ENCODE measurements around the gene PUSL1.

Gene PUSL1, protein sequence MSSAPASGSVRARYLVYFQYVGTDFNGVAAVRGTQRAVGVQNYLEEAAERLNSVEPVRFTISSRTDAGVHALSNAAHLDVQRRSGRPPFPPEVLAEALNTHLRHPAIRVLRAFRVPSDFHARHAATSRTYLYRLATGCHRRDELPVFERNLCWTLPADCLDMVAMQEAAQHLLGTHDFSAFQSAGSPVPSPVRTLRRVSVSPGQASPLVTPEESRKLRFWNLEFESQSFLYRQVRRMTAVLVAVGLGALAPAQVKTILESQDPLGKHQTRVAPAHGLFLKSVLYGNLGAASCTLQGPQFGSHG

DNA sequence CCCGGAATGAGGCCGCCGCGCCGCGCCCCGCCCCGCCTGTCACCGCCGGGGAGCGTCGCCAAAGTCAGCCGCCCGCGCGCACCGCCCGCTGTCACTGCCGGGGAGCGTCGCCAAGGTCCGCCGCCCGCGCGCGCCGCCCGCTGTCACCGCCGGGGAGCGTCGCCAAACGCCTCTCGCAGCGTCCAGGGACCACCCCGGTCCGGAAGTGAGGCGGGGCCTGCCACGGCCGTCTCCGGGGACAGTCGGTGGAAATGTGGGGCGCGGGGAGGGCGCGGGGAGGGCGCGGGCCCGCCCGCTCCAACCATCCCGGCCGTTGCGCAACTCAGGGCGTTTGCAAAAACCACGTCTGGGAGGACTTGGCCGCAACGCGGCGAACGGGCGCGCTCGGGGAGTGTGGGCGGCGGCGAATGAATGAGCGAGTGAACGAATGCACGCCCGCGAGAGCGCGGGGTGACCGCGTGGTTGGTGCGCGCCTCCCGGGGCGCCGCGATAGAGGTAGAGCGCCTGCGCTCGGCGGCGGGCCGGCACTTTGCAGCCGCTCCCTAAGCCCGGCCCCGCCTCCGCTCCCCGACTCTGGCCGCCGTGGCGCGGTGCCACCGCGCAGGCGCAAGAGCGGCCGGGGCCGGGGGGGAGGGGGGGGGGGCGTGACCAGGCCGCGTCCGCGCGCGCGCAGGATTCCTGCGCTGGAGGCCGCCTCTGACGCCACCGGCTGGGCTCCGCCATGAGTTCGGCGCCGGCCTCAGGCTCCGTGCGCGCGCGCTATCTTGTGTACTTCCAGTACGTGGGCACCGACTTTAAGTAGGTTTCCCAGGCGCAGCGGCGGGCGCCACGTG, at the start of gene PUSL1, which contains the start of gene ACAP3:
TSS of gene PUSL1 (plus strand) at position 675 of the 833 bp plus-strand sequence. CDS start at position 722, 47 bp downstream.
TSS of gene ACAP3 (minus strand) at position 8 of the 833 bp plus-strand sequence. CDS start 115 bp downstream, outside the sequence.
- DNase-seq, result peak; percentile 27

DNA sequence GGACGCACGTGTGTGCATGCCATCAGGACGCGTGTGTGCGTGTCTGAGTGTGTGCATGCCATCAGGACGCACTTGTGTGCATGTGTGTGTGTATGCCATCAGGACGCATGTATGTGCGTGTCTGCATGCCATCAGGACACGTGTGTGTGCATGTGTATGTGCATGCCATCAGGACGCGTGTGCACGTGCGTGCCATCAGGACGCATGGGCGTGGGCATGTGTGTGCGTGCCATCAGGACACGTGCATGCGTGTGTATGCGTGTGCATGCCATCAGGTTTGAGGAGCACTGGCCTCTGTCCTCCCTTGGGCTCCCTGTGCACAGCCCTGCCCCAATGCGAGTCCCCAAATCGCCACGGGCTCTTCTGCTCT, 49.3 kb upstream of the PUSL1 start:
- no peak for DNase-seq

DNA sequence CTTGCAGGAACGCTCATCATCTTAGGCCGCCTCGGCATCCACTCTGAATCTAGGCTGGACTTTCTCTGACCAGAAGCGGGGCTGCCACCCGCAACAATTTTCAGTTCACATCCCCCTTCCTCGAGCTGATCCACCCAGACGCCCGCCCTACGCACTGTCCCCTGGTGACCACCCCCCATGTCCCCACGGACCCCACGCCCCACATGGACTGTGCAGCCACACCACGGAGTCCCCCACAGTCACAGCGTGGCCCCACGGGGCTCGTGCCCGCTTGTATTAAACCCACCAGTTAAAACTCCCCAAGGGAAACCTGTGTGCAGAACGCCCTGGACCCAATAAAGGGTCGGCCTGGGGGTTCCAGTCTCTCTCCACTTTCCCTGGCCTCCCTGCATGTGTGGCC, 48.9 kb upstream of the PUSL1 start:
- no peak for DNase-seq

DNA sequence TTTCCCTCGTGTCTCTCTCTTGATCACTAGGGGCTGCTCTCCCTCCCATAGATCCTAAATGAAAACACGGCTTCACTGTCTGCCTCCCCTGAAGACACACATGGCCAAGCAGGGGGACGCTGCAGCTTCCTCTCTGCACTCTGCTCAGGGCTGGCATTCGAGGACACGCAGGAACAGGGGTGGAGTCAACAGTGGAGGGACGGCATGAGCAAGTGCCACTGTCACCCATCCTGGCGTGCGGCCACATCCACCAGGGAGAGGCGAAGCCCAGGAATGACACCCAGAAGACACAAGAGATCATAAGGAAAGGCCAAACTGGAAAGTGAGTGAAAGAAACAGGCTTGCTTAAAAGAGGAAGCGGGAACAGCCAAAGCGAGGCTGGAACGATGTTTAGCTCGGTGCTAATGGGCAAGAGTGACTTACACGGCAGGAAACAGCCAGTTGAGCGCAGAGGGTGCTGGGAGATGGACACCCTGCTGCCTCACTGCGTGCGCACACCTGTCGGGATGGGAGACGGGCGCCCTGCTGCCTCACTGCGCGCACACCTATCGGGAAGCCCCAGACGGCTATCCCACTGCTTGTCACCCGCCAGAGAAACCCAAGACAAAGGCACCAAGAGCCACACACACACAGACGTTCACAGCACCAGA, 48.3 kb upstream of the PUSL1 start:
- no peak for DNase-seq

DNA sequence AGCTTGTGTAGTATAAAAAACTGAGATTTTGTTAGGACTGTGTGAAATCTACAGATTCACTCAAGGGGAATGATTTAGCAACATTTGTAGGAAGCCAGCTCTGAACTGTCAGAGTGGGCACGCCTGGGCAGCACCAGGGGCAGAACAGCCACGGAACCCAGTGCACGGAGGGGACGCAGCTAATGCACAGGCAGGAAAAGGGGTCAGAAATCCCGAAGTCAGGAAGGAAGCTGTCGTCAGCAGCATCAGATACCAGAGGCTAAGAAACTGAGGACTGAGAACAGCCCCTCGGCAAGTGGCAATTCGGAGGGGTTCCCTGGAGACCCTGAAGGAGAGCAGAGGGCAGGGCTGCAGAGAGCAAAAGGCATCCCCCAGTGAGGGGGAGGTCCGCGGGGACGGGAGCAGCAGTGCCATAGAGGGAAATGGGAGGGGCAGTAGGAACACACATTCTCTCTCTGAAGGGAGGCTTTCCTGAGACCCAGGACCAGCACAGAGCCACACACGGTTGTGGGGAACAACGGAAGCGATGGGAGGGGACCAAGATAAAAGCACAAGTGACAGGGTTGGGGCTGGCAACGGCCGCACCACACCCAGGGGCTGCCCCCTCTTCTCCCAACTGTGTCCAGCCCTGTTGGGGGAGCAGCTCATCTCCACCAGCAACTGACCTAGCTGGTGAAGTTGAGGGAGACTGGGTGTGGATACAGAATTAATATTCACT, 47.4 kb upstream of the PUSL1 start:
- DNase-seq, result no peak

DNA sequence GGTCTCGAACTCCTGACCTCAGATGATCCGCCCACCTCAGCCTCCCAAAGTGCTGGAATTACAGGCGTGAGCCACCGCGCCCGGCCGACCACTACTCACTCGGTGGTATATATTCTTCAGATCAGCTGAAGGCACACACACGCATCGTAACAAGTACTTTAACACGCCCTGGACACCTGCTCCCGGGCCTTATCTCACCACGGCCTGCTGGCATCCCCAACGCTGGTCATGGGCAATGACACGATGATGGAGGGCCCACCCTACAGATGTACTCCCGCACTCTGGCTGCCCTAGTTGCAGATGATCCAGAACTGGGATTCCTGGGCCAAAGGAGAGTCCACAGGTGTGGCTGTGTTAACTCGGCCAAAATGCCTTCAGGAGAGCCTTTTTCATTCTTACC, 46.3 kb upstream of the PUSL1 start:
- no peak for DNase-seq

DNA sequence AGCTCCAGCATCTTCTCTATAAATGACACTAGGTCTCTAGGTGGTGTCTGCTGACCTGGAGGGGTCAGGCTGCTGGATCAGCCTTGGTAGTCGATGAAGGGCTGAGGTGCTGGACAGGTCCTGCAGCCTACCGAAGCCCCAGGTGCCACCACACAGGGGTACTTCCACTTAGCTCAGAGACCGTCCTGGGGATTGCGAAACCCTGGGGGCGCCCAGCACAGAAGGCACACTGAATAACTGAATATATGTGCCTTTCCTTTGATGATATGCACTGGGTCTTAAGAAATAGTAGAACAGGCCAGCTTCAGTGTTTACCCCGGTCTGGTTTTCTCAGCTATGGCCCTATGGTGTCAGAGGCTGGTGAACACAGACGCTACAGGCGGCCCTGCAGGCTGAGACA, 45.6 kb upstream of the PUSL1 start:
- DNase-seq, result no peak

DNA sequence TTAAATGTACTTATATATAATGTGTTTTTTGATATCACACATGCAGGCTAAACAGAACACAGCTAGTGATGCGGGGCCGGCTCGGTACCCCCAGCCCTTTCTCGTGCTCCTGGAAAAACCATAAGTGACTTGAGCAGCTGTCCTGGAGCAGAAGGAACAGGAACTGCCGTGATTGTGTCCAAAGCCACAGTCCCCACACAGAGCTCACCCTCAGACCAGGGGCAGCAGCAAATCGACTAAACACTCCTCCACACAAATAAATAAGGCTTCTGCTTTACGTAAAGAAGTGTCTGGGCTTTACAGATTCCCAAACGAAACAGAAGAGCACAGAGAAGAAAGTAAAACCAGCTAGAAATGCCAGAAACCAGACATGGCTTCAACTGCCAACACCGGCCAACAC, 44.4 kb upstream of the PUSL1 start:
- DNase-seq, result no peak

DNA sequence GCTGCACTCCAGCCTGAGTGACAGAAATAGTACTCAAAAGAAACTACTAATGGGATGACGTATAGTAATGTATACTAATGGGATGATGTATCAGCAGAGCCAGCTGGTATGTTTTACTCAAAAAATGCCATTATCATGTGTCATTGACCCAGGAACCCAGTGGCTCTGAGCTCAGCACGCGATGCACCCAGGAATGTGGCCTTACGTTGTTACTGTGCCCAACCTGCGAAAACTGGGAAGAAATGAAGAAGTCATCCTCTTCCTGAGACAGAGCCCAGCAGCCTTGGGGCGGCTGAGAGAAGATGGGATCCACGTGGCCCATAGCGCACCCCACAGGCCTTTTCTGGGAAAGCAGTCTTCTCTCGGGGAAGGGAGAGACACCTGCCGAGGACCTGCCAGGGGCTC, 43.5 kb upstream of the PUSL1 start:
- DNase-seq, result no peak

DNA sequence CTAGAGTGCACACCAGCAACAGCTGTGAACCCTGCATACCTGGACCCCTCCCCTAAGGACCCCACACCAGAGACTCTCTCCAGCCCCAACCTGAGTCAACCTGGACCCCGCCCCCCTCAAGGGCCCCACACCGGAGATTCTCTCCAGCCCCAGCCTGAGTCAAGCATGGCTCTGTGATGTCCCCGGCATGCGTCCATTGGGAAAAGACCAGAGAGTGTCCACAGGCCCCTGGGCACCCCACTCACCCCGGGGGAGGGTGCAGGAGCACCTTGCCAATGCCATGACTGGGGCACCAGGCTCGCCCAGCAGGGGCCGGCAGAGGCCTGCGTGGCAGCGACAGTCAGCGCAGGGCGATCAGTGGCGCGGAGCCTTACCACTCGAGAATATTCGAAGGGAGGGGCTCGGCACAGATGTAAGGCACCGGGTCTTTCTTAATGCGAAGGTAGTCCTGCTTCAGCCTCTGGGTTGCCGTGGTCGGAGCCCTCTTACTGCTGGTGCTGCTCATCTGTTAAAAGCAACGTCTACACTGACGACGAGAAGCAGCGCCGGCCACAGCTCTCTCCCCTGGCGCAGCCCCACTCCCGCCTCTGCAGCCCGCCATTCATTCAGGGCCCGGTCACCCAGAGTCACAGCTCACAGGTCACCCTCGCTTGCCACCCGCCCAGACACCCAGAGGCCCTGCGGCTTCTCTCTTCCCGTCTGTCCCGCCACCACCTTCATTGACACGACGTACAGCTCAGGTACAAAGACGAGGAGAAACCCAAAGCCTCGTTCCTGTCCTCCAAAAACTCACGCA, 40.7 kb upstream of the PUSL1 start:
- no peak for DNase-seq

DNA sequence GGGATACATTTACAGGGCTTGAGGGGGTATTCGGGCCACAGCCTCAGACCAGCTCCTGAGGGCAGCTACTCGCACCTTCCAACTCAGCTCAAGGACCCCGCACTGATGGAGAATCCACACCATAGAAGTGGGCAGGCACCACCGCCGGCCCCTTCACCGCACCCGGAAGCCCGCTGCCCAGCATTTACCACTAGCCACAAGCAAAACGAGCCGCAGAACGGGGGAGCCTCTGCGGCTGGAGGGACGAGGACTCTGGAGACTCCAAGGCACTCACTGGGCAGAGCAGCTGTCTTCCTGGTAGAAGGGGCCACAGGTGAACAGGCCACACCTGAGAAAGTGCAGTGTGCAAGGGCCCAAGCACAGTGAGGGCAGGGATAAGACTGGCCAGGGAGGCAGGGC, 40.1 kb upstream of the PUSL1 start:
- no peak for DNase-seq

DNA sequence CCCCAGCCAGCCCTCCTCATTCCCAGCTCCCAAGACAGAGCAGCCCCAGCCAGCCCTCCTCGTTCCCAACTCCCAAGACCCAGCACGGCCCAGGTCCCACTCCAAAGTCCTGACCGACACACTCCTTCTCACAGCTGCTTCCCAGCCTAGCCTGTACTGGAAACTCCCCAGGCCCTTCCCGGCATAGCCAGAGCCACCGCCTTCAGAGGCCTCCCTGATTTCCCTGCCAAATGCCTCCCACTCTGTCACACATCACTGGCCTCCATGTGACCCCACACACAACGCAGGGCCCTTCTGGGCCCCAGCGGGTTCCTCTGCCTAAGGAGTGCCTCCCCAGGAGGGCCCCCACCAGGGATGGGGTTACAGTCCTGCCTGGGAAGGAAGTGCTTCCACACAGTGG, 37.6 kb upstream of the PUSL1 start:
- no peak for DNase-seq

DNA sequence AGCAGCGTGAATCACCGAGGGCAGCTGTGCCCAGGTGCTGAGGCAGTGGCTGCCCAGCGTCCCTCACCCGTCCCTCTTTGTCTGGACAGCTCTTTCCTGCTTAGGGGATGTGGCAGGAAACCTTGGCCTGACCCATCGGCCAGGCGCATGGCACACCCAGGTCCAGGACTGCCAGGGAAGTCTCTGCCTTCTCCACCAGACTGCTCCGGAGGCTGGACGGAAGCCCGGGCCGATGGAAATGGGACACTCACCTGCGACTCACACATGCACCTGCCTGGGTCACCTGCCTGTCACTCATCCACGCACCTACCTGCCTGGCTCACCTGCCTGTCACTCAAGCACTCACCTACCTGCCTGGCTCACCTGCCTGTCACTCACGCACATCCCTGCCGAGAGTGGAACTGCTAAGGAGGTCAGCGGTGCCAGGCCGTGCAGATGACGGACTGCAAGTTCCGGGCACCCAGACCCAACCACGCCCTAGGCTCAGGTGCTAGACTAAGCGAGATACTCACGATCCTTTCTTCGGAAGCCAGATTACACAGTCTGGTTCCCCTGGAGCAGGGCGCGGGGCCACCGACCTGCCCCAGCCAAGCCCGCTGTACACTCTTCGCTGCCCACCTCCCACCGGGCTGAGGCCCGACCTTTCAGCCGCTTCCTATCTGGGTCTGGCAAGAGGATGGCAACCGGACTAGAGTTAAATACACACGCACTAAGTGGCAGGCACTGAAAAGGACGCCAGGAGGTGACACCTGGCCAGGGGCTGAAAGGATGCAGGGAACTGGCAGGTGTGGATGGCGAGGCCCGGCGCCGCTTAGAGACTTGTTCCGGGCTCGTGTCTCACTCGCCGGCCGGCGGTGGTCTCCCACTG, 35.8 kb upstream of the PUSL1 start:
- no peak for DNase-seq

DNA sequence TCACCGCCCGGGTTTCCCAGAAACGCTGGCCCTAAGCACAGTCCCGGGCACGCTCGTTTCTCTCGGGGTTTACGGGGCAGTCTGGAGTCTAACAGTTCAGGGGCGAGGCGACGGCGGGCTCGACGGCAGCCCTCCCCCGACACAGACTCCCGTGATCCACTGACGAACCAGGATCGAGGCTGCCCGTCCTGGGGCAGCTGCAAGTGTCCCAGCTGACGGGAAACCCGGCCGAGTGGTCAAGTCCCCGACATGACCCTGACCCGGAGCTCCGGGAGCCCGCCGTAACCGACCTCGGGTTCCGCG, 35.2 kb upstream of the PUSL1 start:
- DNase-seq, result no peak

DNA sequence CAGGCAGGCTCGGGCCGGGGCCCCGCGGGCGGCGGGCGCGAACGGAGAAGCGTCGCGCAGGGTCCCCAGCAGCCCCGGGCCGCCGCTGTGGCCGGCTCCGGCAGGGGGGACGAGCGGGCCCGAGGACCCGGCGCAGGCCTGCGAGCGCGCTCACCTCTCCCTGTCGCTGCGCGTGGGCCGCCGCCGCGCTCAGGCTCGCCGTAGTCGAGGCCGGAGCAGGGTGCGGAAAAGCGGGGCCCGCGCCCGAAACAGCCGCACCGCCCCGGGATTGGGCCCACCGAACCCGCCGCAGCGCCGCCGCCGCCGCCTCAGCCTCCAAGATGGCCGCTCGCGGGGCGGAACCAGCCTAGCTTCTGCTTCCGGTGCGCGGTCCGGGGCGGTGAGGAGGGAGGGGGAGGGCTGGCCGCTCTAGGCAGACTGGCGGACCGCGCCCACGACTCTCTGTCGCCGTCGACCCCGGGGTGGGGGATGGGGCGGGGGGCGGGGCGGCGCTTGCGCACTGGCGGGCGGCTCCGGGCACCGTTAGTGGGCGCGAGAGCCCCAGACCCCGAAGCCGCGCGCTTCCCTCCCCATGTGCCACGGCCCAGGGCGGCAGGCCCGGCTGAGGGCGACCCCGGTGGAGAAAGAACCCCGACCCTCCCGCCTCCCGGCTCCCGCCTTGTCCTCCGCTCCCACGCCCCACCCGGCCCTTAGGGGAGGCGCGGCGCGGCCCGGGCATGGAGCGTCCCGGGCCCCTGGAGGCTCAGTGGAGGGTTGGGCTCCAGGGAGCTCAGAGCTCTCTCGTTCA, 34.7 kb upstream of the PUSL1 start, which contains the start of gene UBE2J2:
TSS of gene UBE2J2 (minus strand) at position 343 of the 787 bp plus-strand sequence. CDS start 5,862 bp downstream, outside the sequence.
- DNase-seq, result peak; percentile 53

DNA sequence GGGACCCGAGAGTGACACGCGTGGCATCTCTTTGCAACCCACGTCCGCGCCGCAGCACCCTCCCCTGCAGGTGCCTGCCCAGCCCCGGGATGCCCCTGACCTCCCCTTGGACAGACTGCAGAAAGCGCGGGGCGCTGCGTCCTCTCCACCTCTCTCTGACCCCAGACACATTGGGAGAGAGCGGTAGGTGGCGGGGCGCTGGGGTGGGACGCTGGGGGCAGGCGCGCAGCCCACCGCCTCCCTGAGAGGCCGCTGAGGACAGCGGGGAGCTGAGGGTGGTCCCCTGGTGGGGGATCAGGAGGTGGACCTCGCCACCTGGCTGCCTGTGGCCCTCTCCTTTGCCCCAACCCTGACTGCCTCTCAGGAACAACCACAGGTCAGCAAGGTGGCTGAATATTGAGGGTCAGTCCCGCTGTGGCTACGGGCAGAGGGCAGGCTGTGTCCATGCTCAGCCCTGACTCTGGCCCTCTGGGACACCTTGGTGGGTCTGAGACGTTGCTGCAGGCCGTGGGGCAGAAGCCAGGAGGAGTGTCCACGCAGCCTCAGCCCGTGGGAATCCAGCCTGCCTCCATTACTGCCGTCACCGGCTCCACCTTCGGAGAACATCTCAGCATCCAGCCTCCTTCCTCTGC, 34.0 kb upstream of the PUSL1 start:
- DNase-seq, result no peak

DNA sequence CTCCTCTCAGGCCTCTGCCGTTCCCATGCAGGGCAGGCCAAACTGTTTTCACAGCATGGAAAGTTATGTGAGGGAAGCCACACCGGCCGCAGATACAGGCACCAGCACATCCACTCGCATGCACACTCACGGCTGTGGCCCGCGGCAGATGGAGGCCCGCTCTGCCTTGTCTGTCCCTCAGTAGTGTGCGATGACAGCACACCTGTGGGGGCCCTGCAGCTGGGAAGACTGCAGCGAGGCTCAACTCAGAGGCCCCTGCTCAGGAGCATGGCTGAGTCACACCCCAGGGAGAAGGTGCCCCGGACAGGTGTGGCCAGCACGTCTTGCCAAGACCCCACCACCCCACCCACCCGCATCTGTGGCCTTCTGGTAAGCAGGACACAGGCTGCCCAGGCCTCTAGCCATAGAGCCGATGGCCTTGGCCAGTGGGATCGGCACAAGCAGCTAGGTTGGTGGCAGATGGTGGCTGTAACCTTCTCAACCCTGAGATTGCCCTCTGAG, 33.4 kb upstream of the PUSL1 start:
- no peak for DNase-seq

DNA sequence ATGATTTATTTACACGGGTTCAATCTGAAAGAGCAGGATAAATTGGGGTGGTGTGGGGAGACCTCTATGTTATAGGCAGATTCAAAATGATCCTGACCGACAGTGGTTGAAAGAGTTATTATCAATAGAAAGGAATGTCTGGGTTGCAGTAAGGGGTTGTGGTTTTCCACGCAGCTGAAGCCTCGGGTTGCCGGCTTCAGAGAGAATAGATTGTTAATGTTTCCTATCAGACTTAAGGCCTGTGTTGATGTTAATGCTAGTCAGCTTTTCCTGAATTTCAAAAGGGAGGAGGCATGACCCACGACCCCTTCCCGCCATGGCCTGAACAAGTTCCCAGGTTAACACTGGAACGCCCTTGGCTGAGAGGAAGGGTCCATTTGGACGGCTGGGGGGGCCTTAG, 32.6 kb upstream of the PUSL1 start:
- no peak for DNase-seq

DNA sequence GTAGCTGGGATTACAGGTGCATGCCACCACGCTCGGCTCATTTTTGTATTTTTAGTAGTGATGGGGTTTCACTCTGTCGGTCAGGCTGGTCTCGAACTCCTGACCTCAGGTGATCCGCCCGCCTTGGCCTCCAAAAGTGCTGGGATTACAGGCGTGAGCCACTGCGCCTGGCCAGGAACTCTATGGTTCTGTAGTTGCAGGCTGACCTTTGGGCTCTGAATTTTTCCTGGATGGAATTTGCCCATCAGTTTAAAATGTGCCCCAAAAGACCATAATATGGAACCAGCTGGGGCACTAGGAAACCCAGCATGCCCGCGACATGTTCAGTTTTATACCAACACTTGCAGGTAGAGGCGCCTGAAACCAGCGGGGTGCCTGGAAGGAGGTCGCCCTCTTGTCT, 29.8 kb upstream of the PUSL1 start:
- no peak for DNase-seq

DNA sequence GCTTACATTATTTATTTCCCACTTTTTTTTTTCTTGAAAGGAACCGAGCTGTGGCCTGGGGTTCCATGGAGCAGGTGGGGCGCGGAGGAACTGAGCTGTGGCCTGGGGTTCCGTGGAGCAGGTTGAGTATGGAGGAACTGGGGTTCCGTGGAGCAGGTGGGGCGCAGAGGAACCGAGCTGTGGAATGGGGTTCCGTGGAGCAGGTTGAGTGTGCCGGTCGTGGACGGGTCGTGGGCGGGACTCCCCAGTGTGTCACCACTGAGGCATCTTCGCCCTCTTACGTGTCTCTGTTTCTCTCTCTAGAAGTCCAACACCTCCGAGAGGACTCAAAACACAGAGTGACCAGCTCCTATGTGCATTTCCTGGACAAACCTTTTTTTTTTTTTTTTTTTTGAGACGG, 29.4 kb upstream of the PUSL1 start:
- DNase-seq, result no peak

All from NCI-H1417 treated with DMSO at 0.1 percent for 48 hours (cell line).